ENCODE measurements around the gene TMEM117.
"Not testable (repeated sequence)": the region's sequence is repeated elsewhere in the genome, so short reads cannot be mapped to it uniquely, and the experiment has no call there.

TMEM117 gene

DNA sequence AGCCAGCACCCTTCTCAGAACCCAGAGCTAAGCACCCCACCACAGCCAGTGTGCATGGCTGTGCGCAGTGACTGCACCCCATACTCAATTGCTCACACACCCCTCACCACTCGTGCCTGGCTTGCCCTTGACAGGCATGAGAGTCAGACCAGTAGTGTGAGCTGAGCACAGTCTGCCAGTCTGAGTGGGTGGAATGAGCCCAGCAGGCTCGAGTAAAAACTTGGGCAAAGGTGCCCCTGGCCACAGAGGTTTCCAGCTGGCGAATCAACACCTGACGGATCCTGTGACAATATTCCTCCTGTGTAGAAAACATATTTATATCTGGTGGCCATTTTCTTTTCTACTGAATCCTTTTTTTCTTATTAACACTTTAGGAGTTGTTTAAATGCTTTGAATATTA lies 202.5 kb downstream of the TMEM117 start:
- H3K79me2 ChIP-seq (ENCODE audit: insufficient read depth, low read depth): no peaks in the 10 kb centered on the region
- no peak overlapping the region for H3K4me2 ChIP-seq
- H2AFZ ChIP-seq (ENCODE audit: low read depth): no peak overlapping the region
- H3K4me3 ChIP-seq (IDR thresholded peaks at IDR 0.05; ENCODE audit: insufficient read depth, low read depth, low read length): no peak overlapping the region
- no peak overlapping the region for H3K9ac ChIP-seq
- no peaks in the 10 kb centered on the region for H4K20me1 ChIP-seq (ENCODE audit: insufficient read depth)
- H3K4me1 ChIP-seq (ENCODE audit: low read depth, poor library complexity, severe bottlenecking): no peaks in the 10 kb centered on the region
- TF ChIP-seq, protein P1, sequence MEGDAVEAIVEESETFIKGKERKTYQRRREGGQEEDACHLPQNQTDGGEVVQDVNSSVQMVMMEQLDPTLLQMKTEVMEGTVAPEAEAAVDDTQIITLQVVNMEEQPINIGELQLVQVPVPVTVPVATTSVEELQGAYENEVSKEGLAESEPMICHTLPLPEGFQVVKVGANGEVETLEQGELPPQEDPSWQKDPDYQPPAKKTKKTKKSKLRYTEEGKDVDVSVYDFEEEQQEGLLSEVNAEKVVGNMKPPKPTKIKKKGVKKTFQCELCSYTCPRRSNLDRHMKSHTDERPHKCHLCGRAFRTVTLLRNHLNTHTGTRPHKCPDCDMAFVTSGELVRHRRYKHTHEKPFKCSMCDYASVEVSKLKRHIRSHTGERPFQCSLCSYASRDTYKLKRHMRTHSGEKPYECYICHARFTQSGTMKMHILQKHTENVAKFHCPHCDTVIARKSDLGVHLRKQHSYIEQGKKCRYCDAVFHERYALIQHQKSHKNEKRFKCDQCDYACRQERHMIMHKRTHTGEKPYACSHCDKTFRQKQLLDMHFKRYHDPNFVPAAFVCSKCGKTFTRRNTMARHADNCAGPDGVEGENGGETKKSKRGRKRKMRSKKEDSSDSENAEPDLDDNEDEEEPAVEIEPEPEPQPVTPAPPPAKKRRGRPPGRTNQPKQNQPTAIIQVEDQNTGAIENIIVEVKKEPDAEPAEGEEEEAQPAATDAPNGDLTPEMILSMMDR (conservative IDR thresholded peaks at IDR 0.05; ENCODE audit: low read depth, low read length): no peak
- no peaks in the 10 kb centered on the region for H3K27me3 ChIP-seq (ENCODE audit: insufficient read depth, low read depth)
- H3K36me3 ChIP-seq (ENCODE audit: insufficient read depth): no peaks in the 10 kb centered on the region
- no peak overlapping the region for H3K27ac ChIP-seq

DNA sequence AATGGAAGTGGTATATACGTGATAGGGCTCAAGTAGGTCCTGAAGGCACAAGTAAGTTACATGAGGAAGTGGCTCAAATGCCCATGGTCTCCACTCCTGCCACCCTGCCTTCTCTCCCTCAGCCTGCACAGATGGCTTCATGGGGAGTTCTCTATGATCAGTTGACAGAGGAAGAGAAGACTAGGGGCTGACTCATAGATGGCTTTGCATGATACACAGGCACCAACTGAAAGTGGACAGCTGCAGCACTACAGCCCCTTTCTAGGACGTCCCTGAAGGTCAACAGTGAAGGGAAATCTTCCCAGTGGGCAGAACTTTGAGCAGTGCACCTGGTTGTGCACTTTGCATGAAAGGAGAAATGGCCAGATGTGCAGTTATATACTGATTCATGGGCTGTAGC lies 208.6 kb downstream of the TMEM117 start:
- not testable (repeated sequence) for H3K27ac ChIP-seq; H3K9ac ChIP-seq; H3K4me2 ChIP-seq; H3K4me3 ChIP-seq (IDR thresholded peaks at IDR 0.05; ENCODE audit: insufficient read depth, low read depth, low read length); H4K20me1 ChIP-seq (ENCODE audit: insufficient read depth); H3K36me3 ChIP-seq (ENCODE audit: insufficient read depth); H3K79me2 ChIP-seq (ENCODE audit: insufficient read depth, low read depth); H2AFZ ChIP-seq (ENCODE audit: low read depth); H3K27me3 ChIP-seq (ENCODE audit: insufficient read depth, low read depth); H3K4me1 ChIP-seq (ENCODE audit: low read depth, poor library complexity, severe bottlenecking)

DNA sequence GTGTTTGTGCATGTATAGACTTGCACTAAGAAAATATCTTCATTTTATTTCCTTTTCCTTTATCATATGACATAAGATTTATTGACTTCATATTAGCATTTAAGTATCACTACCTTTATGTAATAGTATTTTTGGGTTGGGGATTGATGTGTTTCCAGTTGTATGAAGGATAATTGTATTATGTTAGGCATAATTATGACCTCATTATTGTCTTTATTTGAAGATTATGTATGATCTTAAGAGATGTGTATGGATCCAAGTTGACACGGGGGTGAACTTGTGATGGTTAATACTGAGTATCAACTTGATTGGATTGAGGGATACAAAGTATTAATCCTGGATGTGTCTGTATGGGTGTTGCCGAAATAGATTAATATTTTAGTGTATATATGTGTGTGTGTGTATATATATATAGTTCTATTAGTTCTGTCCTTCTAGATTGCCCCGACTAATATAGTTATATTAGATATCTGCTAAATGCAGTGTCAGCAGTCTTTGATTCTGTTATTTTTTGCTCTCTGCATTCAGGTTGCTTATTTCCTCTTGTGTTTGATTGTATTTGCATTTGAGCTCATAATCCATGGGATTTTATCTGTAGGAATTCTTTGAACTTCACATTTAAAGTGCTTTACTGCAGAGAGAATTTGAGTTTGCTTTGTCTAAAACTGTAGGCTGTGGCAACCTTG lies 211.0 kb downstream of the TMEM117 start:
- Histone ChIP-seq H3K27me3 (ENCODE audit: insufficient read depth, low read depth) (no peaks in the 10 kb centered on the region), H4K20me1 (ENCODE audit: insufficient read depth) (no peaks in the 10 kb centered on the region), H3K4me2 (no peak overlapping the region), H3K9ac (no peak overlapping the region), H3K27ac (no peak overlapping the region), H3K4me3 (IDR thresholded peaks at IDR 0.05; ENCODE audit: insufficient read depth, low read depth, low read length) (no peak overlapping the region), H3K4me1 (ENCODE audit: low read depth, poor library complexity, severe bottlenecking) (no peaks in the 10 kb centered on the region), H3K79me2 (ENCODE audit: insufficient read depth, low read depth) (no peaks in the 10 kb centered on the region), H2AFZ (ENCODE audit: low read depth) (no peak overlapping the region), H3K36me3 (ENCODE audit: insufficient read depth) (no peaks in the 10 kb centered on the region)
- TF ChIP-seq, protein P1 (conservative IDR thresholded peaks at IDR 0.05; ENCODE audit: low read depth, low read length): no peak

DNA sequence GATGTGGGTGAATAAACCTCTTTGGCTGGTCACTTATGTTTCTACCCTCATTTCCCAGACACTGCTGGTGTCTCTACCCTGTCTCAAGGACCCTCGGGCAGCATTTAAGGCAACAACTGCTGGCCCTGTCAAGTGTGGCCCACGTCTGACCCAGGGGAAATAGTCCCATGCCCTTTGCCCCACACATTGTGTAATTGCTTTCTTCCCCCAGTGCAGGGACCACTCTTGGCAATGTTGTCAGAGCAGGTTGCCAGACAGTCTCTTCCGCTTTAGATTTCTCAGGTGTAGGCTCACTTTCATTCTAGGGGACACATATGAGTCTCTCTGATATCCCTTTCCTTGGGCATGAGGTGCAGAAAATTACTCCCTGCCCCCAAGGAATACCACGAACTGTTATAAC lies 216.7 kb downstream of the TMEM117 start:
- H3K36me3 ChIP-seq (ENCODE audit: insufficient read depth): no peaks in the 10 kb centered on the region
- no peak overlapping the region for H2AFZ ChIP-seq (ENCODE audit: low read depth)
- no peaks in the 10 kb centered on the region for H3K27me3 ChIP-seq (ENCODE audit: insufficient read depth, low read depth)
- no peaks in the 10 kb centered on the region for H3K4me1 ChIP-seq (ENCODE audit: low read depth, poor library complexity, severe bottlenecking)
- H3K4me3 ChIP-seq (IDR thresholded peaks at IDR 0.05; ENCODE audit: insufficient read depth, low read depth, low read length): no peak overlapping the region
- no peaks in the 10 kb centered on the region for H3K79me2 ChIP-seq (ENCODE audit: insufficient read depth, low read depth)
- H4K20me1 ChIP-seq (ENCODE audit: insufficient read depth): no peaks in the 10 kb centered on the region
- no peak overlapping the region for H3K9ac ChIP-seq
- H3K4me2 ChIP-seq: no peak overlapping the region
- no peak overlapping the region for H3K27ac ChIP-seq
- TF ChIP-seq, protein P1 (conservative IDR thresholded peaks at IDR 0.05; ENCODE audit: low read depth, low read length): no peak

DNA sequence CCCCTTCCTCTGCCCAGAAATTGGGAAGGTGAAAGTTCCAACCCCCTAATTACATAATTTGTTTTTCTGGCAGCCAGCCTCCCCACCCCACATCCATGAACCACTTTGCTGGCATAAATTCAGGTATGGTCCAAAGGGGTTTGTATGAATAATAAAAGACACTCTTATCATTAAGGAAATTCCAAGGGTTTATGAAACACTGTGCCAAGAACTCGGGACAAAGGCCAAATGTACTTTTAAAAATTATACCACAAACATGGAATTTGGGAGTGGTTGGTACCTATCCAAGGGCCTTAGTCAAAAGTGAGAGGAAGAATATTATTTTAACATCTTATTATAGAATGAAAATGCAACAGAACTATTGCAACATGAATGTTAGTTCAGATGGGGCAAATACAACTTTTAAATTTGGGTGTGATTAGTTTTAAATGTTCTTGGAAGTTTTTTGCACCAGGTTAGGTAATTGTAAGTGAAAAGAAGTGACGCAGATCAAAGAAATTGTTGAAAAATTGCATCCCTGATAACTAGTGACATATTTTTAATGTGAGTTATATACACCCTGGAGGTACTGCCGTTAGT lies 217.8 kb downstream of the TMEM117 start:
- TF ChIP-seq, protein P1 (conservative IDR thresholded peaks at IDR 0.05; ENCODE audit: low read depth, low read length): no peak
- H3K27ac ChIP-seq: no peak overlapping the region
- H3K9ac ChIP-seq: no peak overlapping the region
- H4K20me1 ChIP-seq (ENCODE audit: insufficient read depth): no peaks in the 10 kb centered on the region
- H3K4me1 ChIP-seq (ENCODE audit: low read depth, poor library complexity, severe bottlenecking): no peaks in the 10 kb centered on the region
- H3K4me3 ChIP-seq (IDR thresholded peaks at IDR 0.05; ENCODE audit: insufficient read depth, low read depth, low read length): no peak overlapping the region
- no peaks in the 10 kb centered on the region for H3K36me3 ChIP-seq (ENCODE audit: insufficient read depth)
- no peaks in the 10 kb centered on the region for H3K27me3 ChIP-seq (ENCODE audit: insufficient read depth, low read depth)
- H3K79me2 ChIP-seq (ENCODE audit: insufficient read depth, low read depth): no peaks in the 10 kb centered on the region
- H3K4me2 ChIP-seq: no peak overlapping the region
- H2AFZ ChIP-seq (ENCODE audit: low read depth): no peak overlapping the region
